Type B pancreatic cell (in vitro differentiated cells): ENCODE data around the gene COL23A1. TPM values are rescaled to one million over a fixed set of nuclear protein-coding genes. Genes with fewer than 3 reads are reported as not detected.
"Not testable (repeated sequence)": the region's sequence is repeated elsewhere in the genome, so short reads cannot be mapped to it uniquely, and the experiment has no call there.

ENCODE experiments used
- DNase-seq: peaks from one replicate; pipeline ENCODE4 v3.0.0; 2021; ENCODE audit warnings: mixed read lengths; ENCODE audit not compliant: unreplicated experiment; ENCODE audit errors: extremely low spot score
- H3K27ac Mint-ChIP-seq: 2 replicates; pipeline ENCODE4 v1.8.0; 2021; ENCODE audit warnings: mild to moderate bottlenecking, mixed read lengths
- H3K27me3 Mint-ChIP-seq: 2 replicates; pipeline ENCODE4 v1.8.0; 2021; ENCODE audit warnings: mixed read lengths
- H3K36me3 Mint-ChIP-seq: 2 replicates; pipeline ENCODE4 v1.8.0; 2021; ENCODE audit warnings: mixed read lengths
- H3K4me1 Mint-ChIP-seq: one replicate; pipeline ENCODE4 v1.8.0; 2021; ENCODE audit warnings: mixed read lengths; ENCODE audit not compliant: unreplicated experiment
- H3K4me3 Mint-ChIP-seq: 2 replicates; pipeline ENCODE4 v1.8.0; 2021; ENCODE audit warnings: mild to moderate bottlenecking, mixed read lengths
- H3K9me3 Mint-ChIP-seq: 2 replicates; pipeline ENCODE4 v1.8.0; 2021; ENCODE audit warnings: mixed read lengths
- total RNA-seq: library from RNA; stranded (reverse); gene quantifications from 2 replicates; pipeline ENCODE4 v1.2.1, GENCODE V29; 2021; ENCODE audit warnings: low replicate concordance
- TF ChIP-seq, protein P1 (sequence below): fragments of 200-600 bp; sonication (generic); conservative IDR thresholded peaks from 2 replicates; pipeline ENCODE4 v1.5.0; 2021; ENCODE audit warnings: antibody characterized with exemption, mild to moderate bottlenecking

COL23A1 gene
- total RNA-seq, 1 donor from 2014 or later: 15.5 TPM

DNA sequence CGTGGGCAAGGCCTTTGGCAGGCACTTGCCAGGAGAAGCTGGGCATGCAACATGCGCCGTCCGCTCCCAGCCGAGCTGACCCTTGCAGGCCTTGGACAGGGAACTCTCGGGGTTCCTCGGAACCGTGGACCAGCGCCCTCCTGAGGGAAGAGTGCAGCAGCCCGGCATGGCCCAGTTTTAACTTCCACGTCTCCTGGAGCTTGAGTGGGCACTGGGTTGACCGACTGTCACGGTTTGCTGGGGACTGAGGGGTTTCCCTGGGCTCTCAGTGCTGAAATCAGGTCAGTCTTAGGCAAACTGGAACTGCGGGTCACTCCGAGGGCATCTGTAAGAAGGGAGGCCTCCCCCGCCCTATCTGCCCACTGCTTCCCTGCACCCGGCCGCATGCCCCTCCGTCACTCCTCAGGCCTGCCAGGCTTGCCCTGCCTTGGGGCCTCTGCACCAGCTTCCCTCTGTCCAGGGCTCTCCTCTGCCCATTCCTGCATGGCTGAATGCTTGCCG is 270.6 kb downstream of the COL23A1 start:
- DNase-seq: no peak
- no peaks in the 10 kb centered on the region for H3K27me3 Mint-ChIP-seq
- H3K27ac Mint-ChIP-seq: no peak overlapping the region
- no peaks in the 10 kb centered on the region for H3K36me3 Mint-ChIP-seq
- peaks cover 9% of the 10 kb centered on the region for H3K4me1 Mint-ChIP-seq
- H3K9me3 Mint-ChIP-seq: no peaks in the 10 kb centered on the region
- TF ChIP-seq, protein P1, sequence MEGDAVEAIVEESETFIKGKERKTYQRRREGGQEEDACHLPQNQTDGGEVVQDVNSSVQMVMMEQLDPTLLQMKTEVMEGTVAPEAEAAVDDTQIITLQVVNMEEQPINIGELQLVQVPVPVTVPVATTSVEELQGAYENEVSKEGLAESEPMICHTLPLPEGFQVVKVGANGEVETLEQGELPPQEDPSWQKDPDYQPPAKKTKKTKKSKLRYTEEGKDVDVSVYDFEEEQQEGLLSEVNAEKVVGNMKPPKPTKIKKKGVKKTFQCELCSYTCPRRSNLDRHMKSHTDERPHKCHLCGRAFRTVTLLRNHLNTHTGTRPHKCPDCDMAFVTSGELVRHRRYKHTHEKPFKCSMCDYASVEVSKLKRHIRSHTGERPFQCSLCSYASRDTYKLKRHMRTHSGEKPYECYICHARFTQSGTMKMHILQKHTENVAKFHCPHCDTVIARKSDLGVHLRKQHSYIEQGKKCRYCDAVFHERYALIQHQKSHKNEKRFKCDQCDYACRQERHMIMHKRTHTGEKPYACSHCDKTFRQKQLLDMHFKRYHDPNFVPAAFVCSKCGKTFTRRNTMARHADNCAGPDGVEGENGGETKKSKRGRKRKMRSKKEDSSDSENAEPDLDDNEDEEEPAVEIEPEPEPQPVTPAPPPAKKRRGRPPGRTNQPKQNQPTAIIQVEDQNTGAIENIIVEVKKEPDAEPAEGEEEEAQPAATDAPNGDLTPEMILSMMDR: no peak
- H3K4me3 Mint-ChIP-seq: no peak overlapping the region

DNA sequence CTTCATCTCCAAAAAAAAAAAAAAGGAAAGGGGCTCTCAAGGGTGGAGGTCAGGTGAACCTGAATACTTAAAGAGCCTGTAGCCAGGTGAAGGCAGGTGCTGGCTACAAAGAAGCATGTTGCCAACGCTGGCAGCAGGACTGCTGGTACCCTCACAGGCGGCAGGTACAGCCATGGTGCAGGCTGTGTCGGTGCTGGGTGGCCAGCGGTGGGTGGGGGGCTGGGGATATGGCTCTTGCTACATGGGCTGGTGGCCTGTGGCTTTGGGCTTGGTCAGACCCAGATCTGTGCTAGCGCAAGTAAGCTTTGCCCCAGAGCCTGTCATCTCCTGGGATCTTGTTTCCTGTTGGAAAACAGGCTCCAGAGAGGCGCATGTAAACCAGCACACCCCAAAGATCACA is 271.3 kb downstream of the COL23A1 start:
- no peaks in the 10 kb centered on the region for H3K9me3 Mint-ChIP-seq
- TF ChIP-seq, protein P1: no peak
- peaks cover 16% of the 10 kb centered on the region for H3K4me1 Mint-ChIP-seq
- no peak overlapping the region for H3K4me3 Mint-ChIP-seq
- no peak overlapping the region for H3K27ac Mint-ChIP-seq
- no peak for DNase-seq
- no peaks in the 10 kb centered on the region for H3K27me3 Mint-ChIP-seq
- H3K36me3 Mint-ChIP-seq: no peaks in the 10 kb centered on the region

DNA sequence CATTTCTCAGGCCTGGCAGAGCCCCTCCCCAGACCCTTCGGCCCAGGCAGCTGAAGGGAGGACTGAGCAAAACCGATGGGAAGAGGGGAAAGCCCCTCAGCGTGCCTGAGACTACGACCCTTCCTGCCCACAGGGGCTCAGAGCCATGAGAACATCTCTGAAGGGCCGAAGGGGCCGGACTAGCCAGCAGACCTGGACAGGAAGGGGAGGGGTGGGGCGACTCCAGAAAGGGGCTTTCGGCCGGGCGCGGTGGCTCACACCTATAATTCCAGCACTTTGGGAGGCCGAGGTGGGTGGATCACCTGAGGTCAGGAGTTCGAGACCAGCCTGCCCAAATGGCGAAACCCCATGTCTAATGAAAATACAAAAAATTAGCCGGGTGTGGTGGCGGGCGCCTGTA is 271.8 kb downstream of the COL23A1 start:
- TF ChIP-seq, protein P1: no peak
- no peaks in the 10 kb centered on the region for H3K9me3 Mint-ChIP-seq
- no peak overlapping the region for H3K27ac Mint-ChIP-seq
- no peak for DNase-seq
- H3K4me1 Mint-ChIP-seq: peaks cover 21% of the 10 kb centered on the region
- peaks cover 3% of the 10 kb centered on the region for H3K27me3 Mint-ChIP-seq
- H3K36me3 Mint-ChIP-seq: no peaks in the 10 kb centered on the region
- H3K4me3 Mint-ChIP-seq: no peak overlapping the region

DNA sequence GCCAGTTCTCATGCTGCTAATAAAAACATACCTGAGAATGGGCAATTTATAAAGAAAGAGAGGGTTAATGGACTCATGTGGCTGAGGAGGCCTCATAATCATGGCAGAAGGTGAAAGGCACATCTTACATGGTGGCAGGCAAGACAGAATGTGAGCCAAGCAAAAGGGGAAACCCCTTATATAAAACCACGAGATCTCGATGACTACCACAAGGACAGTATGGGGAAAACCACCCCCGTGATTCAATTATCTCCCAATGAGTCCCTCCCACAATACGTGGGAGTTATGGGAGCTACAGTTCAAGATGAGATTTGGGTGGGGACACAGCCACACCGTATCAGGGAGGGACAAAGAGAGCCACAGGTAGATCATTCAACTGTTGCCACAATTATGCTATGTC is 272.5 kb downstream of the COL23A1 start:
- H3K4me3 Mint-ChIP-seq, H3K9me3 Mint-ChIP-seq, H3K27me3 Mint-ChIP-seq, H3K27ac Mint-ChIP-seq, H3K36me3 Mint-ChIP-seq, DNase-seq: not testable (repeated sequence)
- H3K4me1 Mint-ChIP-seq: peaks cover 24% of the 10 kb centered on the region

GRCh38 chr5:178314961-178315820 is 275.0 kb downstream of the COL23A1 start:
- Mint-ChIP-seq H3K4me3 (no peak overlapping the region), H3K4me1 (peaks cover 27% of the 10 kb centered on the region), H3K27ac (no peak overlapping the region), H3K36me3 (no peaks in the 10 kb centered on the region), H3K27me3 (peaks cover 3% of the 10 kb centered on the region), H3K9me3 (peaks cover 5% of the 10 kb centered on the region)
- no peak for DNase-seq
- TF ChIP-seq, protein P1: no peak

DNA sequence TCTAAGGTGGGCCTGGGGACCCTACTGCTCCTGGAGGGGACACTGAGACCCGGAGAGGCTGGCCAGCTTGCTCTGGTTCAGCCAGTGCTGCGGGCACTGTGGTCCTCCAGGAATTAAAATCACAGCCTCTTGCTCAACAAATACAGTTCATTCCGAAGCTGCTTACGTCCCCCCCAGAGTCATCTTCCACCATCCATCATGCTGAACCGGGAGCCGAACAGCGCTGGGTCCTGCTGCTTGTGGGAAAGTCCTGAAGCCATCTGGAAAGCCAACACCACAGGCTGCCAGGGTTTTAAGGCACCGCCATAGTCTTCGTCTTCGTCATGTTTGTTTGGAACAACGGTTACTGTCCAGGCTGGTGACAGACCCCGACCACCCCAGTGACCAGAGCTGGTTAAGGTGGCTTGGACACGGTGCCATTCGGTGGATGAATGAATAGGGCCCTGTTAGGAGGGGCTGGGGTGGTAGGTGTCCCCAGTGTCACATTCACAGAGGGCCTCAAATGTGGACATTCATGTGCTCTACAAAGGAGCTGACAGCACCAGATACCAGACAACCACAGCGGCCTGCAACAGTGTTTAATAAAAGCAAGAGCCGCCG is 276.0 kb downstream of the COL23A1 start:
- Mint-ChIP-seq H3K9me3 (peaks cover 5% of the 10 kb centered on the region), H3K27me3 (peaks cover 3% of the 10 kb centered on the region), H3K36me3 (no peaks in the 10 kb centered on the region), H3K27ac (no peak overlapping the region), H3K4me3 (no peak overlapping the region), H3K4me1 (peaks cover 21% of the 10 kb centered on the region)
- TF ChIP-seq, protein P1: no peak
- DNase-seq: no peak
